Activated CD4-positive, alpha-beta T cell treated with anti-CD3 and anti-CD28 coated beads, Interleukin-2, amount 50 U/mL, for 16 hours (primary cell): ENCODE results near the gene IRF3.

ENCODE experiments used
- DNase-seq: peaks from one replicate; pipeline ENCODE4 v3.0.0-alpha.2; 2020

The IRF3 gene, protein sequence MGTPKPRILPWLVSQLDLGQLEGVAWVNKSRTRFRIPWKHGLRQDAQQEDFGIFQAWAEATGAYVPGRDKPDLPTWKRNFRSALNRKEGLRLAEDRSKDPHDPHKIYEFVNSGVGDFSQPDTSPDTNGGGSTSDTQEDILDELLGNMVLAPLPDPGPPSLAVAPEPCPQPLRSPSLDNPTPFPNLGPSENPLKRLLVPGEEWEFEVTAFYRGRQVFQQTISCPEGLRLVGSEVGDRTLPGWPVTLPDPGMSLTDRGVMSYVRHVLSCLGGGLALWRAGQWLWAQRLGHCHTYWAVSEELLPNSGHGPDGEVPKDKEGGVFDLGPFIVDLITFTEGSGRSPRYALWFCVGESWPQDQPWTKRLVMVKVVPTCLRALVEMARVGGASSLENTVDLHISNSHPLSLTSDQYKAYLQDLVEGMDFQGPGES

DNA sequence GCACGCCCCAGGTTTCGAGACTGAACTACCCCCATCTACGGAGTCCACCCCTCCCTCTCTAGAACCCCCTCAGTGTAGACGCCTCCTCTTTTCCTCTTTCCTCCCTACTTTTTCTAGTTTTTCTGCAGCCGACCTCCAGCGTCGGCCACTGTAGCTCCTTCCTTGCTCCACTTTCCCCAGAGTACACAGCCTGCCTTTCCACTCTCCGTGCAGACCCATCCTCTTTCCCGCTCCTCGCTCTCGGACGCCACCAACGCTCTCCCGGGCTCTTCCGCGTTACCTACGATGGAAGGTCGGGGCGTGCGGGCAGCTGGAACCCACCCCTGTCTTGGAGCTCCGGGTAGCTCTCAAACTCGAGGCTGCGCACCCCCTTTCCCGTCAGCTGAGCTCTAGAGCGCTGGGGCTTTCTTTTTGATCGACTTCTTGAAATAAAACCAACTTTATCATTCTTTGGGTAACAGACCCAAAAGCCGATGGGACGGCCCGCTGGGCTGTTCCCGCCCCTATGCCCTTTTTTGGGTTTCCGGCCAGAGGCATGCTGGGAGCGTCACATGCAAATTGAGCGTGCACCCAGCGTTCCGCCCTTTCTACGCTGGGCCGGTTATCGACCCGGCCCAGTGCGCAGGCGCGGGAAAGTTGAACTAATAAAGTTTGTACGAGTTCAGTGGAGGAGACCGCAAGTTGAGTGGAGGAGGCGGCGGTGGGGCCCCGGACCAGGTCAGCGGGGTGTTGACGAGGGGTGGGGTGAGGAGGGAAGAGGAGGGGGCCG is at the start of gene IRF3, which contains the start of gene BCL2L12:
Gene IRF3 (minus strand): TSS at position 507 of the 769 bp plus-strand sequence. CDS start 1,019 bp downstream, outside the sequence.
Gene BCL2L12 (plus strand): TSS at position 583 of the 769 bp plus-strand sequence. CDS start 760 bp downstream, outside the sequence.
- DNase-seq, result peak; percentile 99

DNA sequence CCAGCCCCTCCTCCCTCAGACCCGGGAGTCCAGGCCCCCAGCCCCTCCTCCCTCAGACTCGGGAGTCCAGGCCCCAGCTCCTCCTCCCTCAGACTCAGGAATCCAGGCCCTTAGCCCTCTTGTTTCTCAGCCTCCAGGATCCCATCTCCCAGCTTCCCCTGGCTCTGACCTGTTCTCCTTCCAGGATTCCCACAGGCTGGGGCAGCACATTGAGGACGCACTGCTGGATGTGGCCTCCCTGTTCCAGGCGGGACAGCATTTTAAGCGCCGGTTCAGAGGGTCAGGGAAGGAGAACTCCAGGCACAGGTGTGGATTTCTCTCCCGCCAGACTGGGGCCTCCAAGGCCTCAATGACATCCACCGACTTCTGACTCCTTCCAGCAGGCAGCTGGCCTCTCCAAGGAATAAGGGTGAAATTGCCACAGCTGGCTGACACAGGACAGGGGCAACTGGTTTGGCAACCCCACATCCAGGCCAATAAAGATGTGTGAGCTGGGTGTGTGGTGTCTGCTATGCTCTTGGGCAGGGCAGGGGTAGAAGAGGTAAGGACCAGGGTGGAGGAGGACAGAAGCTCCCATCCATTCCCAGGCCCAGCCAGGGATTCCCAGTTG is 47.7 kb upstream of the IRF3 start:
- DNase-seq, result no peak

DNA sequence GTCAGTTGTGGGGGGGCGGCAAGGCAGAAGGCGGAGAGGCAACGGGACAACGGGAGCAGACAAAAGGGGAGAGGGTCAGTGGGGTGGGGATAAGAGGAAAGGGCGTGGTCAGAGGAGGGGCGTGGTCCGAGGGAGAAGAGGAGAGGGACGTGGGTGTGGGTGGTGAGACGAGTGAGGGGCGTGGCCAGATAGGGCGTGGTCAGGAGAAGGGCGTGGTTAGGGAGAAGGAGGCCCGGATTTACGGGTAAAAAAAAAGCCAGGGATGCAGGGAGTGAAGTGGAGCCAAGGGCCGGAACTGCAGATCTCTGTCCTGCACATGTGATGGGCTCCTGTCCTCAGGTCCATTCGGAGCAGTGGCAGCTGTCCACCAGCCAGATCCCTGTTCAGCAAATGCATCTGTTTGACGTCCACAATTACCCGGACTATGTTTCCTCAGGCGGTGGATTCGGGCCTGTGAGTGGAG is 46.8 kb upstream of the IRF3 start:
- DNase-seq, result no peak

DNA sequence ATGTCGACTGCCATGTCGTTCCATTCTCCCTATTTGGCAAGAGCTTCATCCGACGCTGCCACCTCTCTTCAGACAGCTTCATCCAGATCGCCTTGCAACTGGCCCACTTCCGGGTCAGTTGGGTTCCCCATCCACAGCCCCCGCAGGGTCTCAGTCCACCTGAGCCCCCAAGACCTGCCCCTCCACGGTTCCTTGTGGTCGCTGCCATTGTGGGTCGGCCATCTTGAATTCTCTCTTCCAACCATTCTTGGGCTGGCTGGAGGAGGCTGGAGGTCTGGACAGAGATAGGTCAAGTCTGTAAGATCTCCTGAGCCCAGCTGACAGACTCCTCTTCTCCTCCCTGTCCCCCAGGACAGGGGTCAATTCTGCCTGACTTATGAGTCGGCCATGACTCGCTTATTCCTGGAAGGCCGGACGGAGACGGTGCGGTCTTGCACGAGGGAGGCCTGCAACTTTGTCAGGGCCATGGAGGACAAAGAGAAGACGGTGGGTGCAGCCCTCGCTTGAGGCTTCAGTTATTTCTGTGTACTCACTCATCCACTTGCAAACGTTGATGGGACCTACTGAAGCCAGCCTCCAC is 44.8 kb upstream of the IRF3 start:
- DNase-seq, result no peak

DNA sequence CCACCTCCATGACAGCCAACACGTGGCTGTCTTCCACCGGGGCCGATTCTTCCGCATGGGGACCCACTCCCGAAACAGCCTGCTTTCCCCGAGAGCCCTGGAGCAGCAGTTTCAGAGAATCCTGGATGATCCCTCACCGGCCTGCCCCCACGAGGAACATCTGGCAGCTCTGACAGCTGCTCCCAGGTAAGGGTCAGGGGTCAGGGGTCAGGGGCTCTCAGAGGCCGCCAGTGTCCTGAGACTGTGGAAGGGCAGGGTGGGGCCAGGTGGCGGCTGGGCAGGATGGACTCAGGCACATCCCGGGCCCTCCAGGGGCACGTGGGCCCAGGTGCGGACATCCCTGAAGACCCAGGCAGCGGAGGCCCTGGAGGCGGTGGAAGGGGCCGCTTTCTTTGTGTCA is 40.3 kb upstream of the IRF3 start:
- no peak for DNase-seq

DNA sequence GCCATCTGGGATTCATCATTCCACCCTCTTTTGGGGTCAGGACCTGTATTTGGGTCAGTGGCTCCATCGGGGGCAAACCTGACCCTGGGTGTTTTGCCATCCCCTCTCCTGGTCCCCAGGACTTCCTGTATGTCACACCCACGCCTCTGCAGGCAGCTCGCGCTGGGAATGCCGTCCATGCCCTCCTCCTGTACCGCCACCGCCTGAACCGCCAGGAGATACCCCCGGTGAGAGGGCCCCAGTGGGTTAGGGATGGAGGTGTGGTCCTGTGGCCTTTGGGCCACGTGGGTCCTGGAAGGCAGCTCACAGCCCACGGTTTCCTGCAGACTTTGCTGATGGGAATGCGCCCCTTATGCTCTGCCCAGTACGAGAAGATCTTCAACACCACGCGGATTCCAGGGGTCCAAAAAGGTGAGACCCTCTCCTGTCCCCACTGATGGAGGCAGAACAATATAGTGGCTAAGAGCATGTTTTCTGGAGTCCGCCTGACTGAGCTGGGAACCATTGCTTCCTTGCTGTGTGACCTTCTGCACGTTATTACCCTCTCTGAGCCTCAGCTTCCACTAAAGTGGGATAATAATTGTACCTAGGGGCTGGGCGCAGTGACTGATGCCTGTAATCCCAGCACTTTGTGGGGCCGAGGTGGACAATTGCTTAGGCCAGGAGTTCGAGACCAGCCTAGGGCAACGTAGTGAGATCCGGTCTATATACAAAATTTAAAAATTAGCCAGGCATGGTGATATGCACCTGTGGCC is 39.4 kb upstream of the IRF3 start:
- DNase-seq, result no peak

DNA sequence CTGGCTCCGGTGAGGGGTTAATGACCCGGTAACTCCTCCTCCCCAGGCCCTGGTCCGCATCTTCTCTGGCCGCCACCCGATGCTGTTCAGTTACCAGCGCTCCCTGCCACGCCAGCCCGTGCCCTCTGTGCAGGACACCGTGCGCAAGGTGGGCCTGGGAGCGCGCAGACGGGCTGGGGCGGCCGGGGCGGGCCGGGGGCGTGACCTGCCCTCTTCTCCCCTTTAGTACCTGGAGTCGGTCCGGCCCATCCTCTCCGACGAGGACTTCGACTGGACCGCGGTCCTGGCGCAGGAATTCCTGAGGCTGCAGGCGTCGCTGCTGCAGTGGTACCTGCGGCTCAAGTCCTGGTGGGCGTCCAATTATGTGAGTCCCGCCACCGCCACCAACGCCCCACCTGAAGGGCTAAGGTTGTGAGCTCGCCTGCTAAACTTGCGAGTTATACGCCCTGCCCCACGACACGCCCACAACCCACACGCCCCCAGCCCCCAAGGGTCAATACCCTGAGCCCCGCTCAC is 35.7 kb upstream of the IRF3 start:
- DNase-seq, result no peak

DNA sequence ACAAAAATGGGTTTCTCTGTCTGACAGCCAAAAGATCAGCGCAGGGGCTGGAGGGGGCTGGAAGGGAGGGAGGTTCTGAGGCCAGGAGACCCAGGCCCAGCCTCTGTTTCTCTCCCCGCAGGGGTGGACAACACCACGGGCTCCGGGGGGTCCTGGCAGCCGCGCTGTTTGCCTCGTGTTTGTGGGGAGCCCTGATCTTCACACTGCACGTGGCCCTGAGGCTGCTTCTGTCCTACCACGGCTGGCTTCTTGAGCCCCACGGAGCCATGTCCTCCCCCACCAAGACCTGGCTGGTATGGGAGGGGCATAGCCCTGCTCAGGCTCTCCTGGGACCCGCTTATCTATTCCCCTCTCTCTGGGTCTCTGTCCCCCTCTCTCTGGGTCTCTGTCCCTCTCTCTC is 34.9 kb upstream of the IRF3 start:
- no peak for DNase-seq

DNA sequence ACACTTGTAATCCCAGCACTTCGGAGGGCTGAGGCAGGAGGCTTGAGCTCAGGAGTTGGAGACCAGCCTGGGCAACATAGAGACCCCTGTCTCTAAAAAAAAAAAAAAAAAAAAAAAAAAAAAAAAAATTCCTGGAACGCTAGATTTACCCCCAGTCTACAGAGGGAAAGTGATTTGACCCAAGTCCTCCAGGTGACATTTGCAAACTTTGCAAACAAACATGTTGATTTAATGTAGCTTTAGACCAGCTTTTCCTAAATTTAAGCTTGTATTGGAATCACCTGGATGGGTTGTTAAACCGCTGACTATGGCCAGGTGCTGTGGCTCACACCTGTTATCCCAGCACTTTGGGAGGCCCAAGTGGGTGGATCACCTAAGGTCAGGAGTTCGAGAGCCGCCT is 33.7 kb upstream of the IRF3 start:
- no peak for DNase-seq

DNA sequence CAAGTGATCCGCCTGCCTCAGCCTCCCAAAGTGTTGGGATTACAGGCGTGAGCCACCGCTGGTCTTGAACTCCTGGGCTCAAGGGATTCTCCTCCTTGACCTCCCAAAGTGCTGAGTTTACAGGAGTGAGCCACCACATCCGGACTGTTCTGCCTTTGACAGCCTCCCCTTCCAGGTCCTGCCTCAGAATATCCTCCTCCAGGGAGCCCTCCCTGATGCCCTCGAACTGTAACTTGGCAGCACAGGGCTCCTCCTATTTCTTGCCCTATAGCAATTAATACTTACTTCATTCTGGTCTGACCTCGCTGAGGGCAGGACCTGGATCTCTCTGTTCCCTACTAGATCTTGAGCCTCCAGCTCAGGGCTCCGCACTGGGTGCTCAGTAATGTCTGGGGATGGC is 31.2 kb upstream of the IRF3 start:
- DNase-seq, result no peak

DNA sequence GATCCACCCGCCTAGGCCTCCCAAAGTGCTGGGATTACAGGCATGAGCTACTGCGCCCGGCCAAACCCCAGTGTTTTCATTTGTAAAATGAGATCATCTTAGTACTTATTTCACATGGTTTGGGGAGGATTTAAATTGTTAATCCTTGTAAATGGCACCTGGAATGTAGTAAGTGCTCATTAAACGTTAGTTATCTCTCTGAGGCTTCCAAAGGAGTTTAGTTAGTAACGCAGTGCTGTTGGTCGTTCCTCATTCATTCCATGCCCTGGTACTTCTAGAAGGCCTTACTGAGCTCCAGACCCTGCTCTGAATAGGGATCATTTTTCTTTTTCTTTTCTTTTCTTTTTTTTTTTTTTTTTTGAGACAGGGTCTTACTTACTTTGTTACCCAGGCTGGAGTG is 30.5 kb upstream of the IRF3 start:
- DNase-seq, result no peak

DNA sequence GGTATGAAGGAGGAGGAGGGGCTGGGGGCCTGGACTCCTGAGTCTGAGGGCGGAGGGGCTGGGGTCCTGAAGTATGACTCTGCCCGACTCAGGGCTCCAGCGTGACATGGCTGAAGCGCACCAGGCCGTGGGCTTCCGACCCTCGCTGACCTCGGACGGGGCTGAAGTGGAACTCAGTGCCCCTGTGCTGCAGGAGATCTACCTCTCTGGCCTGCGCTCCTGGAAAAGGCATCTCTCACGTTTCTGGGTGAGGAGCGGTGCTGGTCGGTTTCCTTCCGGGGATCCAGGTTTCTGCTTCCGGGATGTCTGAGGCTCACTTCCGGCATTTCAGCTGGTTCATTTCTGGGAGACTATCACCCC is 26.5 kb upstream of the IRF3 start:
- DNase-seq, result no peak

DNA sequence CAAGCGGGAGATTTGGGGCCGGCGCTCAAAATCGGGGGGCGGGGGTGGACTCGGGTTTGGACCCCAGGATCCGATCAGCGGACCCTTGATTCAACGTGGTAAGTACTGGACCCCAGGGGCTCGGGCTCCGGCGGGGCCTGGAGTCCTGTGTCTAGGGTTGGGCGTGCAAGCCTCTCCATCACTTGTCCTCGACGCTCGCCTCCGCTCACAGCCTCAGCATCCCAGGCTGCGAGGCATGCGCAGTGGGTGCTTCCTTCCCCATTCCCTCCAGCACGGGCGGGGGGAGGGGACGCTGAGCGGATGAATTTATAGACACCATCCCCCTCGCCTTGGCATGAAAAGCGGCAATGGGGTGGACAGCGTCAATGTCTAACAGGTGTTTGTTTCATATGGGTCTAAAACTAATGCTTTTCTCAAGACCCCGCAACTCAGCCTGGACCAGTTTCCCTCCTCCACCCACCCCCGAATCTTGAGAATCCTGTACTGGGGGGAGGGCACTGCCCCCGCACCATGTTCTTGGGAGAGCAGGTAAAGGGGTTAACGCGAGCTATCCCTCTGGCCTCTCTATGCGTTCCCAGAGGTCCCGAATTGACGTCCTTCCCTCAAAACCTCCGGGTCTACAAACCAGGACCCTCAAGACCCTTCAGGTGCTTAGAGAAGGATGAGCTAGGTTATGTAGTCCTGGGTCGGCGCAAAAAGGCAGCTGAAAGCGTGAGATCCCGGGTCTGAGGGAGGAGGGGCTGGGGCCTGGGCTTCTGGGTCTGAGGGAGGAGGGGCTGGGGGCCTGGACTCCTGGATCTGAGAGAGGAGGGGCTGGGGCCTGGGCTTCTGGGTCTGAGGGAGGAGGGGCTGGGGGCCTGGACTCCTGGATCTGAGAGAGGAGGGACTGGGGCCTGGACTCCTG is 25.8 kb upstream of the IRF3 start:
- peak; percentile 27 for DNase-seq

DNA sequence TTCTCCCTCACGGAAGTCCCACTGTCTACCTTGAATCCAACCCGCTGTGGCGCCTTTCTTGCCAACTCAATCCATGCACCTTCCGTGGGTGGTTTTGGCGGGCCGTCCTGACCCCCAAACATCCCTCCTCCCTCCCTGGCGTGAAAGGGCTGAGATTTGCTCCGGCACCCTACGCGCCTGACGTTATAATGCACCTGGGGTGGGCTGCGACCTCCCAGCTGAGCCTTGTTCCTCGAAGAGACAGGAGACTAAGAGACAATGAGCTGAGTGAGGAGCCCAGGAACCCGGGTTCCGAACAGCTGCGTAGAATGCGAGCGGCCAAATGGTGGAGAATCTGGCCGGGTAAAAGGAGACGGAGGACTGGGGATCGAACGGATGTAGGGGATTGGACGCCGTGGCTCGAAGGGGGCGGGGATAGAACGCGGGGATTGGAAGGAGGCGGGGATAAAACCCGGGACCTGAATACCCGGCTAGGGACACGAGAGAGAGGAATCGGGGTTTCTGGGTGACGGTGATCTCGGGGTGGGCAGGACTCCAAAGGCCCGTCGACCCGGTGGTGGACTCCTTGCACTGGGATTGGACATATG is 25.1 kb upstream of the IRF3 start, which contains the start of gene CPT1C:
Gene CPT1C (plus strand): TSS at position 461 of the 587 bp plus-strand sequence. CDS start 1,137 bp downstream, outside the sequence.
- DNase-seq, result peak; percentile 56

DNA sequence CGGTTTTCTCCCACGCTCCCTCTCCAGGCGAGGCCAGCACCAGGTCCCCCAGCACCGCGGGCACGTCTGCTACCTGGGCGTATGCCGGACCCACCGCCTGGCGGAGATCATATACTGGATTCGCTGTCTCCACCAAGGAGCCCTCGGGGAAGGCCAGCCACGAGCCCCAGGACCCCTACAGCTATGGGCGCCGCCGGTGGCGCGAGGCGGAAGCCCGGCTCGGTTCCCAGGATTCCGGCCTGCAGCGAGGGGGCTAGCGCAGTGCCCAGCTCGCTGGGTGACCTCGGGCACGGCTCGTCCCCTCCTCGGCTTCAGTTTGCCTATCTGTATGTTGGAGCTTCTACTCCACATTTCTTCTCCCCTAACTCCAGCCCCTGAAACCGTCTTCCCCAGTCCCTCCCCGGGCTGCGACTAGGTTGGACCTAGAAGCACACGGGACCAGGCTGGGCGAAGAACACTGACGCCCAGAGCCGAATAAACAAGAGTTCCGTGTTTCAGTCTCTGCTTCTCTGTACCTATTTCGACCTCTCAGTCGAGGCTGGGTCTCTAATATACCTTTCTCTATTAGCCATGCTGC is 24.5 kb upstream of the IRF3 start:
- no peak for DNase-seq

DNA sequence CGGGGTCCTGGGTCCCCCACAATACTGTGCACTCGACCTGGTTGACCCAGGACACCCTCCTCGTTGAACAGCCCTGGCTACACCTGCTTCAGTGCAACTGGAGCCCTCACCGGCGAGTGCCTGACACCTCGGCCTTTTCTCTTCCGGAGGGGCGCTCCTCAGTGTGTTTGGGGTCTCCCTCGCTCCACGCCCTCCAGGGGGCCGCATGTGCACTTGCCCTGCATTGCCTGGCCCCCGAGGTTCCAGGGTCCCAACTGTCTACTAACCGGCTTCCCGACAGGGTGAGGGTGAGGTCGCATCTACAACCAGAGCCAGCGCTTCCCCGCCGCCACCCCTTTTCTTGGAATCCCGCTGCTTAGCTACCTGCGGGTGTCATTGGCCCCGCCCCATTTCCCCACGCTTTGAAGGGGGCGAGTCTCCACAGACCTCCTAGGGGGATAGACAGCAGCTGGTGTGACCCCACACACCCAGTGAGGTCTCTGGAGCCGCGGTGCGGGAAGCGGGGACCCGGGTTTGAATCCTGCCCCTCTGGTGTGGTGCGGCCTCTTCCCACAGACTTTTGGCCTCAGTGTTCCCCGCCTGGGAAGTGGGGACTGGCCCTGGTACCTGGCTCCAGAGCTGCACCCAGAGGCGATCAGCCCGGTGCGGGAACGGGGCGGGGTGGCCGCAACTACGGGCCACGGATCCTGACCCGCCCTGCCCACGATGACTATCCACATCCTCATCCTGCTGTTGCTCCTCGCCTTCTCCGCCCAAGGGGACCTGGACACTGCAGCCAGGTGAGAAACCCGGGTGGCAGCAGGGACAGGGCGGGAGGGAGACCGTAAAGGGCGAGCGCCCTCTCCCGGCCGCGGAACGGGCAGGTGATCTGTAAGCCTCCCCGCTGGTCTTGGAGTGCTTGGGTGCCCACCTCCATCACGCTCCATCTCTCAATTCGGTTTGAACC is 23.7 kb upstream of the IRF3 start, which contains the start of gene ADM5:
Gene ADM5 (plus strand): TSS at position 462 of the 946 bp plus-strand sequence. CDS start 244 bp downstream, at position 706.
- no peak for DNase-seq

DNA sequence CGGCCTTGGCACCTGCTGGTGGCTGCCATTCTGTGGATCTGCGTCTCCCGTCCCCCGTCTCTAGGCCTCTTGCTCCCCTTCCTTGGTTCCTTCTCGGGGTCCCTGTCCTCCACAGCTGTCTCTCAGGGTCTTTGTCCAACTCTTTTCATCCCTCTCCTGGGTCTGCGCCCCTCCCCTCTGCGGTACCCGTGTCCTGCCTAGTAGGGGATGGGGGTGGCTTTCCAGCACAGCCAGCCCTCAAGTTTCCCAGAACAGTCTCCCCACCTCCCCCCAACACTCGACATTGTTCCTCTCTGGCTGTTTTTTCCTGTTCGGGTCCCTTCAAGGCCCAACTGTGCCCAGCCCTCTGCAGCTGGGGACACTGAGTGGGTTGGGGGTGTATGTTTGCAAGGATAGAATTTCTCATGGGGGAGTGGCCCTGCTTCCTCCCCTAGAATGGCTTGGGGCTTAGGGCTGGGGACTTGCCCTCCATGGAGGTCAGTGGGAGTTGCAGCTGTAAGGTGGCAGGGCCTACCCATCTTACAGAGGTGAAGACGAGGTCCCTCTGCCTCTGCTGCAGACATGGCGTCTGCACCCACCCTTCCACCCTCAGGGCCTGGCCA is 23.0 kb upstream of the IRF3 start:
- no peak for DNase-seq

DNA sequence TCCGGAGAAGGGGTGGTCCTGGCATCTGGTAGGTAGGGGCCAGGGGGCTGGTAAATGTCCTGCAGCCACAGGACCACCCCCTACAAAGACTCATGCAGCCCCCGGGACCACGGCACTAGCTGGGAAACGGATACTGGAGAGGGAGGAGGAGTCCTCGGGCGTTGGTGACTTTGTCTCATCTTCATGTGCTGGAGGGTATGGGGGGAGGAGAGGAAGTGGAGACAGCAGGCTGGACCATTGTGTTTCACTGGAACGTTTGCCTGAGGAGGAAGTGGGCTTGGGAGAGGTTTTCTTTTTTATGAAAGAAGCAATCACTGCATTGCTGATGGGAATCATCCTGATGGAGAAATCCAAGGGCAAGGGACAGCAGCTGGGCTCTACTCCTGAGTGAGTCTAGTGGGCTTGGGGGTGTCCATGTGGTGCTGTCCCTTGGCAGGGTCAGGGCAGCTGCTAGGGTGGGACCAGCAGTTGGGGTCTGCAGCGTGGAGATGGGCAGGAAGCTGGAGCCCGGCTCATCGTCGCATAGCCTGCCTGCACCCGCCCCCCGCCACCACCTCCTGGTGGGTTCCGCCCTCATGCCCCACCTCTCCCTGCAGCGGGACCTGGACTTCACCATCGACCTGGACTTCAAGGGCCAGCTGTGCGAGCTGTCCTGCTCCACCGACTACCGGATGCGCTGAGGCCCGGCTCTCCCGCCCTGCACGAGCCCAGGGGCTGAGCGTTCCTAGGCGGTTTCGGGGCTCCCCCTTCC is 22.1 kb upstream of the IRF3 start:
- no peak for DNase-seq
